Measurements from ENCODE around the gene MYLK4.

DNA sequence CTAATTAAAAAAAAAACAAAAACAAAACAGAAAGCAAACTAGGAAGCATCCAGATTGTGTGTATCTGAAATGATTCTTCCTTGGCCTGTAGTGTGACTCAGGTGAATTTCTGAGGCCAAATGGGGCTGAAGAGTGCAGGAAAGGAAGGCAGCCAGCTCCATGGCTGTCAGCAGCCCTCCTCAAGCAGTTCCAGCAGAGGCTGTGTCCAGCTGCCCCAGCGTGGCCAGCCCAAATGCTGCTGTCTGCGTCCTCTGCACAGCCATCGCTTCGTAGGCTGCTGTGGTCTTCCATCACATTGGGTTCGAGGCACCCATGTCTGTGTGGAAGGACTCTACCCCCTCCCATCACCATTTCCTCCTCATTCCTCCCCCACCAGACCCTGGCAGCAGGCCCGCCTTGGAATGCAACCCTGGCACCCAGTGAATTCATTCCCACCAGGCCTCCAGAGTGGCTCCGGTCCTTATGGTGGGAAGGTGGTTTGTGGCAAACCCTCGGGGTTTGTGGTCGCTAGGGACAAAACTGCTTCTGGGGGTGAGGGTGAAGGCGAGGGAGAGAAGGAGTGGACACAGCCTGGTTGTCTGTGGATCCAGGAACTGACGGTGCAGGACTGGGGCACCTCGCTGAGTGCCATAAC, 81.5 kb downstream of the MYLK4 start:
- TF ChIP-seq, protein P1, sequence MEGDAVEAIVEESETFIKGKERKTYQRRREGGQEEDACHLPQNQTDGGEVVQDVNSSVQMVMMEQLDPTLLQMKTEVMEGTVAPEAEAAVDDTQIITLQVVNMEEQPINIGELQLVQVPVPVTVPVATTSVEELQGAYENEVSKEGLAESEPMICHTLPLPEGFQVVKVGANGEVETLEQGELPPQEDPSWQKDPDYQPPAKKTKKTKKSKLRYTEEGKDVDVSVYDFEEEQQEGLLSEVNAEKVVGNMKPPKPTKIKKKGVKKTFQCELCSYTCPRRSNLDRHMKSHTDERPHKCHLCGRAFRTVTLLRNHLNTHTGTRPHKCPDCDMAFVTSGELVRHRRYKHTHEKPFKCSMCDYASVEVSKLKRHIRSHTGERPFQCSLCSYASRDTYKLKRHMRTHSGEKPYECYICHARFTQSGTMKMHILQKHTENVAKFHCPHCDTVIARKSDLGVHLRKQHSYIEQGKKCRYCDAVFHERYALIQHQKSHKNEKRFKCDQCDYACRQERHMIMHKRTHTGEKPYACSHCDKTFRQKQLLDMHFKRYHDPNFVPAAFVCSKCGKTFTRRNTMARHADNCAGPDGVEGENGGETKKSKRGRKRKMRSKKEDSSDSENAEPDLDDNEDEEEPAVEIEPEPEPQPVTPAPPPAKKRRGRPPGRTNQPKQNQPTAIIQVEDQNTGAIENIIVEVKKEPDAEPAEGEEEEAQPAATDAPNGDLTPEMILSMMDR (IDR thresholded peaks at IDR 0.05 in 4 of 5, conservative IDR thresholded peaks at IDR 0.05 in 1 of 5), result no peak
- TF ChIP-seq POLR2A (IDR thresholded peaks at IDR 0.05), result no peak

All from gastrocnemius medialis (tissue), 4 donors.